Measurements from ENCODE around the gene STARD13. TPM values are rescaled to one million over a fixed set of nuclear protein-coding genes. Genes with fewer than 3 reads are reported as not detected.
"Not testable (repeated sequence)": the region's sequence is repeated elsewhere in the genome, so short reads cannot be mapped to it uniquely, and the experiment has no call there.

The STARD13 gene
- total RNA-seq, 6 donors from 2014 or later = 43.6 to 76.5 (median 63.7) TPM

DNA sequence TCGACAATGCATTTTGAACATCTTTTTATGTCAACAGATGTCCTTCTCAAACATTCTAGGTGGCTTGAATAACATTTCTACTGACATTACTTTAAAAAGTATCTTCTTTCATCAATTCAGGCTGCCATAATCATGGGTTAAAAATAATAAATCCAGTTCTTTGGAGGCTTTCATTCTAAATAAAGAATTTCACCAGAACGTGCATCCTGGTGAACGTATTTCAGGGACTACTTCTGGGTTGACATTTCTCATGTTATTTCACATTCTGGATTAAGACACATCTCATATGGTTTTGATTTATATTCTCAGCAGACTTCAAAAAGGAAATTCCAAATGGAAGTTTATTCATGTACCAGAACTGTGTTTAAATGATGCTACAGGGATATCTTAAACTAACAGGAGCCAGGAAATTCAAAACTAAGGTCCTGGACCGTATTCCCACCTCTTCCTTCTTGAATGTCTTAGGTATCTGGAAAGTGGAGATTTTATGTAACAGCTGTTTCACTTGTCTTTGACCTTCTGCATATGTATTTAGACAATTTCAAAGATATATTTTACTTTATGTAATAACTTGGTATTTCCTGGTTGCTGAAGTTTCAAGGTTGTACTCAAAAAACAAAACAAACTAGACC is 107.2 kb downstream of the STARD13 start:
- H3K9me3 ChIP-seq = no peaks in the 10 kb centered on the region
- no peak for TF ChIP-seq POLR2AphosphoS5 (IDR thresholded peaks at IDR 0.05)
- TF ChIP-seq POLR2A (IDR thresholded peaks at IDR 0.05) = no peak
- TF ChIP-seq EP300 (IDR thresholded peaks at IDR 0.05) = no peak
- H3K27ac ChIP-seq = no peak overlapping the region
- no peaks in the 10 kb centered on the region for H3K27me3 ChIP-seq
- DNase-seq (no peak), ATAC-seq (ENCODE audit: low FRiP score in 2 of 2) (no peak)
- no peaks in the 10 kb centered on the region for H3K36me3 ChIP-seq
- 62 to 72% methylated on average over 4 of the region's 4 CpGs for WGBS, 2 donors
- no peak overlapping the region for H3K4me3 ChIP-seq
- H3K4me1 ChIP-seq = peaks cover 0 to 5% (median 0%) of the 10 kb centered on the region in 4 donors

DNA sequence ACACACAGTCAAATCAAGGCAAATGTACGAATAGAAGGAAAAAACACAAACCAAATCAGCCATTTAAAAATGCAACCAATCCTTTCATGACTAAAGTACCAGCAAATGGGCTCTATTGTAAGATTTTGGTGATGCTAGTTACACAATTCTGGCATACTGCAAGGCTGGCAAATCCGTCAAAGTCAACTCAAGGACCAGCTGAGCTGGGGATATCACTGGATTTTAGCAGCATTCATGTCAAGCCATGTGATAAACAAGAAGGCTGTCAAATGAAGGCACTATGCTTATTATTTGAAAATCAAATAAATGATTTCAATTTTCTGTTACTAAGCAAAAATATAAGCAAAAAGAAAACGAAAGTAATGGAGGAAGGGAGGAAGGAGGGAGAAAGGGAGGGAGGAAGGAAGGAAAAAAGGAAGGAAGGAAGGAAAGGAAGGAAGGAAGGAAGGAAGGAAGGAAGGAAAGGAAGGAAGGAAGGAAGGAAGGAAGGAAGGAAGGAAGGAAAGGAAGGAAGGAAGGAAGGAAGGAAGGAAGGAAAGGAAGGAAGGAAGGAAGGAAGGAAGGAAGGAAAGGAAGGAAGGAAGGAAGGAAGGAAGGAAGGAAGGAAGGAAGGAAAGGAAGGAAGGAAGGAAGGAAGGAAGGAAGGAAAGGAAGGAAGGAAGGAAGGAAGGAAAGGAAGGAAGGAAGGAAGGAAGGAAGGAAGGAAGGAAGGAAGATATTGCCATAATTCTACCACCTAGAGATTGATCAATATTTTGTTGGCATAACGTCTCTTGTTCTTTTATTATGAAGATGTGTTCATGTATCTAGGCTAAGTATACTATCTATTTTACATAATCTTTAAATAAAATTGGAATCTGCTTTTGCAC is 108.0 kb downstream of the STARD13 start:
- not testable (repeated sequence) for DNase-seq; H3K9me3 ChIP-seq; H3K27me3 ChIP-seq; H3K36me3 ChIP-seq; H3K4me1 ChIP-seq; H3K4me3 ChIP-seq; ATAC-seq (ENCODE audit: low FRiP score in 2 of 2); H3K27ac ChIP-seq
- WGBS, 2 donors = 72 to 90% methylated on average over 4 of the region's 4 CpGs

DNA sequence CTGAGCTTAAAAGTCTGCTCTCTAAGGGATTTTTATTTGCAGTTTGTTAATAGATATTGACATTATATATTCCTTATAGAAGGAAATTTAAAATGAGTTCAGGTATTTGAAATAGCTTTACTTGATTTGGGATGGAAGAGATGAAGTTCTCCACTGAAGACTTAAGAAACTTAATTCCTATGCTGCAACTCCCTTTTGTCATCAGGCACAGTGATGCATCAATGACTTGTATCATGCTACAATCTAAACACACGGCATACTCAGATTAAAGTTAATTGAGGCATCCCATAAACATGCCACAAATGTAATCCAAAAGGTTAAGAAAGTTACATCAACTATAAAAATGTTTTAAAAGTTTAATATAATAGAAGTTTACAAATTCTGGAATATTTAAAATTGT is 109.0 kb downstream of the STARD13 start:
- Histone ChIP-seq H3K9me3 (no peaks in the 10 kb centered on the region), H3K27ac (no peak overlapping the region), H3K4me3 (no peak overlapping the region), H3K36me3 (no peaks in the 10 kb centered on the region), H3K27me3 (no peaks in the 10 kb centered on the region), H3K4me1 (no peaks in the 10 kb centered on the region)
- ATAC-seq (ENCODE audit: low FRiP score in 2 of 2) = no peak
- TF ChIP-seq, protein P1, sequence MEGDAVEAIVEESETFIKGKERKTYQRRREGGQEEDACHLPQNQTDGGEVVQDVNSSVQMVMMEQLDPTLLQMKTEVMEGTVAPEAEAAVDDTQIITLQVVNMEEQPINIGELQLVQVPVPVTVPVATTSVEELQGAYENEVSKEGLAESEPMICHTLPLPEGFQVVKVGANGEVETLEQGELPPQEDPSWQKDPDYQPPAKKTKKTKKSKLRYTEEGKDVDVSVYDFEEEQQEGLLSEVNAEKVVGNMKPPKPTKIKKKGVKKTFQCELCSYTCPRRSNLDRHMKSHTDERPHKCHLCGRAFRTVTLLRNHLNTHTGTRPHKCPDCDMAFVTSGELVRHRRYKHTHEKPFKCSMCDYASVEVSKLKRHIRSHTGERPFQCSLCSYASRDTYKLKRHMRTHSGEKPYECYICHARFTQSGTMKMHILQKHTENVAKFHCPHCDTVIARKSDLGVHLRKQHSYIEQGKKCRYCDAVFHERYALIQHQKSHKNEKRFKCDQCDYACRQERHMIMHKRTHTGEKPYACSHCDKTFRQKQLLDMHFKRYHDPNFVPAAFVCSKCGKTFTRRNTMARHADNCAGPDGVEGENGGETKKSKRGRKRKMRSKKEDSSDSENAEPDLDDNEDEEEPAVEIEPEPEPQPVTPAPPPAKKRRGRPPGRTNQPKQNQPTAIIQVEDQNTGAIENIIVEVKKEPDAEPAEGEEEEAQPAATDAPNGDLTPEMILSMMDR (IDR thresholded peaks at IDR 0.05) = no peak
- DNase-seq = no peak
- 74 to 75% methylated on average over 1 of the region's 1 CpG for WGBS, 2 donors

DNA sequence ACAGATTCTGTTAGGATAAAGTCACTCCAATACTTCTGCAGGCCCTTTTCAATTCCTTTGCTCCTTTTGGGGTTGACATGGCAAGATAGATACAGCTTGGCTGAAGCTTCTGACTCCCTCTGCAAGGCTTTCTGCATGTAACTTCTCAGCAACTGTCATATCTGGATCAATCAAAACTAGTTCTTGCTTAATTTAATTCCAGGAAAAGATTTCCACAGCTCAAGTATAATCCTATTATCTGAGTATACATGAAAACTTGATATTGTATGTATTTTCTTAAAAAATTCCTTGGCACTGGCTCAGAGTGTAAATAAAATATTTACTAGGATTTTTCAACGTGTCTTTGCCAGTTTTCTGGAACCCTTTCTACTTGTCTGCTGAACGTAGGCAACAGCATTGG is 109.6 kb downstream of the STARD13 start:
- TF ChIP-seq POLR2AphosphoS5 (IDR thresholded peaks at IDR 0.05) (no peak), POLR2A (IDR thresholded peaks at IDR 0.05) (no peak), EP300 (IDR thresholded peaks at IDR 0.05) (no peak)
- TF ChIP-seq, protein P1 (IDR thresholded peaks at IDR 0.05) = no peak
- H3K27ac ChIP-seq = no peak overlapping the region
- H3K9me3 ChIP-seq = no peaks in the 10 kb centered on the region
- no peaks in the 10 kb centered on the region for H3K4me1 ChIP-seq
- no peaks in the 10 kb centered on the region for H3K36me3 ChIP-seq
- DNase-seq = no peak
- H3K27me3 ChIP-seq = no peaks in the 10 kb centered on the region
- WGBS, 2 donors = 65 to 69% methylated on average over 2 of the region's 2 CpGs
- no peak for ATAC-seq (ENCODE audit: low FRiP score in 2 of 2)
- H3K4me3 ChIP-seq = no peak overlapping the region

DNA sequence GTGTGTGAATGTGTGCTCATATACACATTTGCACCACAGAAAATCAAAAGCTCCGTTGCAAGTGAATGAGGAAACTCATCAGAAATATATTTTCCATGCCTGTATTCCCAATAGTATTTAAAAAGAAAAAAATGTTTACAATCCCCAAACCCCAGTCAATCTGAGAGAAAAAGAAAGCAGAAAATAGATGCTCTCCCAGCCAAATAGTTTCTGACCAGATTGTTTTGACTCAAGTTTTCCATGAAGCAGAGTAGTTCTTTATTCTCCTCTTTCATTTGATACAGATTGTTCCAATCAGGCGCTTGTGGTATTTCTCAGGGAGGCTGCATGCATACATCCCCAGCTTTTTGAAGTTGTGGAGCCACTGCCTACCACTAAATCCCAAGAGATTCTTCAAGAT is 110.6 kb downstream of the STARD13 start:
- DNase-seq = no peak
- Histone ChIP-seq H3K4me3 (no peak overlapping the region), H3K27ac (no peak overlapping the region), H3K27me3 (no peaks in the 10 kb centered on the region), H3K36me3 (no peaks in the 10 kb centered on the region), H3K9me3 (no peaks in the 10 kb centered on the region), H3K4me1 (no peaks in the 10 kb centered on the region)
- no peak for ATAC-seq (ENCODE audit: low FRiP score in 2 of 2)
- TF ChIP-seq POLR2AphosphoS5 (IDR thresholded peaks at IDR 0.05) (no peak), POLR2A (IDR thresholded peaks at IDR 0.05) (no peak)
- TF ChIP-seq, protein P1 (IDR thresholded peaks at IDR 0.05) = no peak
- 85 to 95% methylated on average over 2 of the region's 2 CpGs for WGBS, 2 donors

DNA sequence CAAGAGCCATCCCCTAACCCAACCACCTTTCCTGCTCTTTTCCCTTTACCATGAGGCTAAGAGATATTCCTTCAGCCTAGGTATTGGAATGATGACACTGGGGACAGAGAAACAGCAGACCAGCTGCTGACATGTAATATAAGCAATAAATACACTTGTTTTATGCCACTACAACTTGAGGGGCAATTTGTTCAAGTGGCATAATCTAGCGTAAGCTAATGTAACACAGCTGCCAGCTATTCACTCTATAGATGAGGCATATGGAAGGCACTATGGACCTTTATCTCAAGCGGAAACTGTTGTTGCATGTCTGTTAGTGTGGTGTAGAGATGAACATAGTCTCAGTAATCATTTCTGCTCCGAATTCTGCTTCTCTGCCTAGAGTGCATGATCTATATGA is 111.1 kb downstream of the STARD13 start:
- DNase-seq (no peak), ATAC-seq (ENCODE audit: low FRiP score in 2 of 2) (no peak)
- H3K4me3 ChIP-seq = no peak overlapping the region
- no peak for TF ChIP-seq POLR2AphosphoS5 (IDR thresholded peaks at IDR 0.05)
- no peaks in the 10 kb centered on the region for H3K4me1 ChIP-seq
- 89 to 92% methylated on average over 3 of the region's 3 CpGs for WGBS, 2 donors
- no peaks in the 10 kb centered on the region for H3K36me3 ChIP-seq
- H3K27ac ChIP-seq = no peak overlapping the region
- no peaks in the 10 kb centered on the region for H3K9me3 ChIP-seq
- H3K27me3 ChIP-seq = no peaks in the 10 kb centered on the region
